Activated naive CD8-positive, alpha-beta T cell treated with anti-CD3 and anti-CD28 coated beads, Interleukin-2, amount 10 ng/mL, durations not matched to agents 7 days and 5 days (primary cell): ENCODE results near the gene RBFOX1. TPM values are rescaled to one million over a fixed set of nuclear protein-coding genes. Genes with fewer than 3 reads are reported as not detected.

Source experiments
- ATAC-seq: fragments of 150-1000 bp; cut with Tn5 transposase; one replicate; pipeline ENCODE4 v1.10.0; 2021; ENCODE audit warnings: low read depth, moderate library complexity
- POLR2A ChIA-PET: fragments of 350-600 bp; sonication (Branson Sonifier 250); formaldehyde crosslinking; loops from one replicate; lab custom pipeline; 2021; ENCODE audit warnings: antibody characterized with exemption; lab: Charles Lee
- DNase-seq: peaks from one replicate; pipeline ENCODE4 v3.0.0; 2021
- H3K27ac Mint-ChIP-seq: one replicate; pipeline ENCODE4 v1.8.0; 2022; ENCODE audit warnings: mild to moderate bottlenecking, mixed read lengths
- H3K27me3 Mint-ChIP-seq: one replicate; pipeline ENCODE4 v1.8.0; 2022; ENCODE audit warnings: mild to moderate bottlenecking, moderate library complexity, mixed read lengths
- H3K36me3 Mint-ChIP-seq: one replicate; pipeline ENCODE4 v1.8.0; 2021; ENCODE audit warnings: mild to moderate bottlenecking, mixed read lengths
- H3K4me1 Mint-ChIP-seq: one replicate; pipeline ENCODE4 v1.8.0; 2021; ENCODE audit warnings: mixed read lengths
- H3K4me3 Mint-ChIP-seq: one replicate; pipeline ENCODE4 v1.8.0; 2022; ENCODE audit warnings: mild to moderate bottlenecking, moderate library complexity, mixed read lengths
- H3K9me3 Mint-ChIP-seq: one replicate; pipeline ENCODE4 v1.8.0; 2021; ENCODE audit warnings: mixed read lengths
- total RNA-seq, 2 experiments: library from RNA; stranded (reverse); gene quantifications; one replicate each; pipeline ENCODE4 v1.2.3, GENCODE V29; 2021

Gene RBFOX1
- total RNA-seq, 2 experiments from 2014 or later, result not detected

DNA sequence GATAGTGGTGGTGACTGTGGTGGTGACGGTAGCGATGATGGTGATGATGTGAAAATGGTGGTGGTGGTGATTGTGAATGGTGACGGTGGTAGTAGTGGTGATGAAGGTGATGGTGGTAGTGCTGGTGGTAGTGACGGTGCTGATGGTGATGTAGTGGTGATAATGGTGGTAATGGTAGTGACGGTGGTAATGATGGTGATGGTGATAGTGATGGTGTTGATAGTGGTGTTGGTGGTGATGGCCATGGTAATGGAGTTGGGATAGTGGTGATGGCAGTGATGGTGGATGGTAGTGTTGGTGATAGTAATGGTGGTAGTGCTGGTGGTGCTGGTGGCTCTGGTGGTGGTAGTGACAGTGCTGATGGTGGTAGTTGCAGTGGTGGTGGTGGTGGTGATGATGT lies 14.7 kb upstream of the RBFOX1 start:
- Mint-ChIP-seq H3K27ac (no peak overlapping the region), H3K4me3 (no peak overlapping the region), H3K4me1 (no peaks in the 10 kb centered on the region), H3K9me3 (peaks cover 6% of the 10 kb centered on the region), H3K27me3 (no peaks in the 10 kb centered on the region), H3K36me3 (no peaks in the 10 kb centered on the region)
- DNase-seq (no peak), ATAC-seq (no peak)
- POLR2A ChIA-PET, result no interaction called here

DNA sequence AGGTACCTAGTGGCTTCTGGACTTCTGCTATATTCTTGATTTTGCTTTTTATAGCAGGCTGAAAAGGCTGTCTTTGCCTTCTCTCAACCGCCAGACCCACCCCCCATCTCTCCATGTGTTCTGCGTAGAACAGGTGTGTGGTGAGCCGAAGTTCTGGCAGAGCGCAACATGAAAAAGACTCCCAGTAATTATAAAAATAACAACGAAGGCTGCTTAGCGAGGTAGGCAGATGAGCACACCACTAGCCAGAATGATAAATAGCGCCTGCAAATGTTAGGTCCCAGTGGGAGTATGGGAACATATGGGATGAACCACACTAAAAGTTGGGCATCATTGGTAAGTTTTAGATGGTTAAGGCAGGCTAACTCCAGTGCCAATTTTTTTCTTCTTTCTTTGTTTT lies 14.0 kb upstream of the RBFOX1 start:
- Mint-ChIP-seq H3K9me3 (peaks cover 8% of the 10 kb centered on the region), H3K27ac (no peak overlapping the region), H3K27me3 (no peaks in the 10 kb centered on the region), H3K36me3 (no peaks in the 10 kb centered on the region), H3K4me1 (no peaks in the 10 kb centered on the region), H3K4me3 (no peak overlapping the region)
- DNase-seq, result no peak
- POLR2A ChIA-PET, result no interaction called here
- no peak for ATAC-seq

- DNase-seq (no peak), ATAC-seq (no peak)
- Mint-ChIP-seq H3K27ac (no peak overlapping the region), H3K4me3 (no peak overlapping the region), H3K9me3 (peaks cover 9% of the 10 kb centered on the region), H3K4me1 (no peaks in the 10 kb centered on the region), H3K36me3 (no peaks in the 10 kb centered on the region), H3K27me3 (no peaks in the 10 kb centered on the region)
- POLR2A ChIA-PET, result no interaction called here
Measured at GRCh38 chr16:7319514-7319913, 13.1 kb upstream of the RBFOX1 start.

DNA sequence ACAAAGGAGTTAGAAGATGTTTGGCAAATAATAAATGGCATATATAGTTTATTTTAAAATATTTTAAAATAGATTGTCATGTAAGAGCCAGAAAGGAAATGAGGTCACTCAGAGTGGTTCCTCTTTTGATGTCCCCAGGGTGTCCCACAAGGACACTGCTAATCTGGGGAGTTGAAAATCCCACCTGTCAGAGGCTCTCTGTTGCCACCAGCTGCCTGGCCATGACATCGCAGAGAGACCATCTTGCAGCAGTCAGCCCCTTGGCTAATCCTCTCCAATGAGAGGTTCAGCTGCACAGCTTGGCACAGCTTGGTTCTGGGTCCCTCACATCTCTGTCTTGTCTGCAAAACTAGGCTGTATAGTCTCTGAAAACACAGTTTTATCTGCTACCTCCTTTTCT lies 11.0 kb upstream of the RBFOX1 start:
- H3K27me3 Mint-ChIP-seq, result no peaks in the 10 kb centered on the region
- no peak overlapping the region for H3K27ac Mint-ChIP-seq
- peaks cover 9% of the 10 kb centered on the region for H3K9me3 Mint-ChIP-seq
- POLR2A ChIA-PET, result no interaction called here
- DNase-seq (no peak), ATAC-seq (no peak)
- no peak overlapping the region for H3K4me3 Mint-ChIP-seq
- H3K4me1 Mint-ChIP-seq, result no peaks in the 10 kb centered on the region
- no peaks in the 10 kb centered on the region for H3K36me3 Mint-ChIP-seq

DNA sequence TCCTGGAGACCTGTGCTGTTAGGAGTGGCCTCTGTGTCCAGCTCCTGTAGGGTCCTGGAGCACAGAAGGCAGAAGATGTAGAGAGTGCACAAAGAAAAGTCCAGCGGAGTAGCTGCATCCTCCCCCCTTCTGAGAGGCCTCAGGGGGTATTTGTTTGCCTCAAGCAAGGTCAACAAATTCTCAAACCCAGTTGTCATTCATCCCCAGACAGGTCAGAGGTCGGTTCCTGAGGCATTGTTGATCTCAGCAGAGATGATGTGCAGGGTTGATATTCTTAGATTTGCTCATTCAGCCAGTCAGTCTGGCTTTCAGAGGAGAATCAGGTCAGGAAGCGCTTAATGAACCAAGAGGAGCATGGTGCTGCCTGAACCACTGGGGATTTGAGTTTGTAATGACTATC lies 8.3 kb upstream of the RBFOX1 start:
- DNase-seq, result no peak
- Mint-ChIP-seq H3K27me3 (no peaks in the 10 kb centered on the region), H3K36me3 (no peaks in the 10 kb centered on the region), H3K9me3 (peaks cover 14% of the 10 kb centered on the region), H3K4me1 (no peaks in the 10 kb centered on the region), H3K4me3 (no peak overlapping the region), H3K27ac (no peak overlapping the region)
- POLR2A ChIA-PET, result no interaction called here
- ATAC-seq, result no peak

DNA sequence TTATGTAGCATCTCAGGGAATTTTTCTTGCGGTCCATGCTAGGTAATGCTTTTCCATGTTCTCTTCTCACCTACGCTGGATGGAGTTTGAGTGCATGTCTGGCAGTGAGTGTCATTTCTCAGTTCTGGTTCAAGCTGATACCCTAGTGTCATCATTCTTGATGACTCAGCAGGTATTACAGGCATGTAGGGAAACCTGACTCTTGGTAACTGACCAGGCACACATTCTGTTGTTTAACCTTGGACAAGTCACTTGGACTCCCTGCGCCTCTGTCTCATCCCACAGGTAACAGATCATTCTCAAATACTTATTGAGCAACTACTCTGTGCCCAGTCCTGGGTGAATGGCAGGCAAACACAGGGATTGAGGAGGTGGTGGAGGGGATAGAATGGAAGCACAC lies 6.8 kb upstream of the RBFOX1 start:
- ATAC-seq (no peak), DNase-seq (no peak)
- Mint-ChIP-seq H3K4me1 (no peaks in the 10 kb centered on the region), H3K4me3 (no peak overlapping the region), H3K9me3 (peaks cover 14% of the 10 kb centered on the region), H3K27me3 (no peaks in the 10 kb centered on the region), H3K27ac (no peak overlapping the region), H3K36me3 (no peaks in the 10 kb centered on the region)
- POLR2A ChIA-PET, result no interaction called here

- POLR2A ChIA-PET, result no interaction called here
- no peak overlapping the region for H3K4me3 Mint-ChIP-seq
- H3K36me3 Mint-ChIP-seq, result no peaks in the 10 kb centered on the region
- H3K9me3 Mint-ChIP-seq, result peaks cover 10% of the 10 kb centered on the region
- DNase-seq (no peak), ATAC-seq (no peak)
- H3K27ac Mint-ChIP-seq, result no peak overlapping the region
- no peaks in the 10 kb centered on the region for H3K27me3 Mint-ChIP-seq
- H3K4me1 Mint-ChIP-seq, result no peaks in the 10 kb centered on the region
Measured at GRCh38 chr16:7330709-7331108, 1.9 kb upstream of the RBFOX1 start.

- no peak for DNase-seq
- Mint-ChIP-seq H3K36me3 (no peaks in the 10 kb centered on the region), H3K27me3 (no peaks in the 10 kb centered on the region), H3K4me1 (no peaks in the 10 kb centered on the region), H3K4me3 (no peak overlapping the region), H3K27ac (no peak overlapping the region), H3K9me3 (peaks cover 9% of the 10 kb centered on the region)
- no peak for ATAC-seq
- POLR2A ChIA-PET, result no interaction called here
Measured at GRCh38 chr16:7331997-7332396, 648 bp upstream of the RBFOX1 start.

GRCh38 chr16:7333180-7333725 lies 608 bp downstream of the RBFOX1 start:
- no peak for ATAC-seq
- POLR2A ChIA-PET, result no interaction called here
- H3K27me3 Mint-ChIP-seq, result no peaks in the 10 kb centered on the region
- no peak overlapping the region for H3K27ac Mint-ChIP-seq
- peaks cover 5% of the 10 kb centered on the region for H3K9me3 Mint-ChIP-seq
- H3K36me3 Mint-ChIP-seq, result no peaks in the 10 kb centered on the region
- H3K4me1 Mint-ChIP-seq, result no peaks in the 10 kb centered on the region
- no peak overlapping the region for H3K4me3 Mint-ChIP-seq
- DNase-seq, result no peak

DNA sequence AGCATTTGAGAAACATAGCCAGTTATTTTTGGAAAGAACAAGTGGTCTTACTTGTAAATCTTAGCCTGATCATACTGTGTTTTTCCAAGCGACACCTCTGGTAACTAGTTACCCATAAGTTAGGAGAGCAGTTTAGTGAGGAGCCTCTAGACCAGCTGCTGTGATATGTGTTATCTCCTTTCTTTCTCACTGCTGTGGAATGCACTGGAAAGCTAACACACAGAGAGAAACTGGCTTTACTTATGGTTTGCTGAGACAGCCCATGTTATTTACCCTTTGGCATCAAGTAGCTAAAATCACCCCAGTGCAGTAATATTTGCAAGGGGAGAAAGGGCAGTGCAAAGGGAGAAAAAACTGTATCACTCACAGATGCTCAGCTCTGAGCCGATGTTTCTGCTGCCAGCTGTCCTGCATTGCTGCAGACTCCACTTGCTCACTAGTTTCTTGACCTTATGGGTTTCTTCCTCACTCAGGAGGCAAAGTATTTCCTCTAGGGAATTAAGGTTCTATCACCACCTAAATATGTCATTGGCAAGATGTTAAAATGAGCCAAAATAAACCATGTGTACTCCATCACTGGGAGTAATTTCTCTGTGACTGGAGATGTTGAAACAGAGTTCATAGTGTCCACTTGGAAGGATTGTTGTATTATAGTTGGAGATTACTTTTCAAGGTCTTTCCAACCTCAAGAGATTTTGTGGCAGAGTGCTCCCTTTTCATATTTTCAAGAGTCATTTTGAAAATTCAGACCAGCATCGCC lies 2.3 kb downstream of the RBFOX1 start:
- no peak for ATAC-seq
- Mint-ChIP-seq H3K27ac (no peak overlapping the region), H3K9me3 (peaks cover 8% of the 10 kb centered on the region), H3K36me3 (no peaks in the 10 kb centered on the region), H3K4me1 (no peaks in the 10 kb centered on the region), H3K27me3 (no peaks in the 10 kb centered on the region), H3K4me3 (no peak overlapping the region)
- no peak for DNase-seq
- POLR2A ChIA-PET, result no interaction called here

DNA sequence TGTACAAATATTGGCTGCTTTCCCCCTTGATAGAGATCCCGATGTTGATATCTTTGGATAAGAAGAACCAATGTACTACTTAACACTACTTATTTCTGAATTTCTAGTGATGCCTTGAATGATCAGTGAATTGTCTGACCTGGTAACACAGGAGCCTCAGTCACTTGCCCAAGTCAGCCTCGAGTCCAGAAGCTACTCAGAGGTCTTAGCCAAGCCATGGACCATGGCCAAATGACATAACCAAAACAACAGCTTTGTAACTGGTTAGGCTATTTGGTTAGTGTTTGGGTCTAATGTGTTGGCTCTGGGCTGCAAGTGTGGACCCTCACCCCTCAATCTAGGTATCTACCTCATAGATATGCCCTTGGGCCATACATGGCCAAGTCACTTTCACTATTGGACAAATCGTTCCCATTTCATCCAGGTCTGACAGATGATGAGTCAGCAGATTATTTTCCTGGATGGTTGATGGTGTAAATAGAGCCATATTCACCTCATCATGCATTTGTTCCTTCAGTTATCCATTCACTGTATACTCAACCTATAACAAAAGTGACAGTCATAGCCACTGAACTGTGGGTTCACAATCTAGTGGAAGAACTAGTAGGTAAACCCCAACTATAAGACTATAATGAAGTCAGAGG lies 3.5 kb downstream of the RBFOX1 start:
- Mint-ChIP-seq H3K36me3 (no peaks in the 10 kb centered on the region), H3K9me3 (peaks cover 6% of the 10 kb centered on the region), H3K27ac (no peak overlapping the region), H3K4me3 (no peak overlapping the region), H3K4me1 (no peaks in the 10 kb centered on the region), H3K27me3 (no peaks in the 10 kb centered on the region)
- POLR2A ChIA-PET, result no interaction called here
- DNase-seq, result no peak
- no peak for ATAC-seq

DNA sequence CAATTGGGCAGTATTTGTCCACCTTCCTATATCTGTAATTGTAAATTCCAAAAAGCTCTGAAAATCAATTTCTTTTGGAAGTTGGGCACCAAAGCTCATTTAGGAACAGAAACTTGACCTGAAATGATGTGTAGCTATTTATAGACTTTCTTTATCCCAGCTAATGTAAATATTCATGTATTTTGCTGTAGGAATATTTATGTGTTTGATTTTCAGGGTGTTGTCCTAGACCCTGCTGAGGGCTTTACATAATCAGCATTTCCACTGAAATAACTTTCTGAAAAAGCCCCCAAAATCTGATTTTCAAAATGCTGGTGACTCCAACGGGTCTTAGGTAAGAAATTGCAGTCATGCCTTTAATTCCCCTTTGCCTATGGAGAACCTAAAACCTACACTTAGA lies 4.1 kb downstream of the RBFOX1 start:
- no peak overlapping the region for H3K4me3 Mint-ChIP-seq
- no peaks in the 10 kb centered on the region for H3K4me1 Mint-ChIP-seq
- H3K27me3 Mint-ChIP-seq, result no peaks in the 10 kb centered on the region
- H3K9me3 Mint-ChIP-seq, result peaks cover 6% of the 10 kb centered on the region
- no peaks in the 10 kb centered on the region for H3K36me3 Mint-ChIP-seq
- DNase-seq (no peak), ATAC-seq (no peak)
- POLR2A ChIA-PET, result no interaction called here
- H3K27ac Mint-ChIP-seq, result no peak overlapping the region

DNA sequence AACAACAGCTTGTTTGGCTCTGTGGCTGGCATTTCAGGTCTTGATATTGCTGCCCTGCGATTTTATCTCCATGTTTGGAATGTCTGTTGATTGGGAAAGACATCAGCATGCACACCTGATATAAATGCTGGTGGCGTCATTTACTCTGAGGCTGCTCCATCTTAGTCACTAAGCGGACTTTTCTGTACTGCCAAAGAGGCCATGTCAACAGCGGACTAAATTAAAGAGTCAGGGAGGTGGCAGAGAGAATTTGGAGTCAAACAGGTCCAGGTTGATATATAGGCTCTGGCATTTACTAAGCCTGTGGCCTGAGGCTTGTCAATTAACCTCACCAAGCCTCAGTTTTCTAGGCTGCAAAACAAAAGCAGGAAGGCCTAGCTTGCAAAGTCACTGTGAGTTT lies 6.2 kb downstream of the RBFOX1 start:
- Mint-ChIP-seq H3K4me3 (no peak overlapping the region), H3K27me3 (no peaks in the 10 kb centered on the region), H3K27ac (no peak overlapping the region), H3K4me1 (no peaks in the 10 kb centered on the region), H3K9me3 (peaks cover 6% of the 10 kb centered on the region), H3K36me3 (no peaks in the 10 kb centered on the region)
- POLR2A ChIA-PET, result no interaction called here
- ATAC-seq (no peak), DNase-seq (no peak)

GRCh38 chr16:7339700-7340099 lies 7.1 kb downstream of the RBFOX1 start:
- ATAC-seq, result no peak
- no peak for DNase-seq
- no peaks in the 10 kb centered on the region for H3K27me3 Mint-ChIP-seq
- no peak overlapping the region for H3K27ac Mint-ChIP-seq
- no peaks in the 10 kb centered on the region for H3K4me1 Mint-ChIP-seq
- peaks cover 4% of the 10 kb centered on the region for H3K9me3 Mint-ChIP-seq
- H3K36me3 Mint-ChIP-seq, result no peaks in the 10 kb centered on the region
- POLR2A ChIA-PET, result no interaction called here
- no peak overlapping the region for H3K4me3 Mint-ChIP-seq
